A549 (cell line): Measurements from ENCODE around the gene ZSCAN10. TPM values are rescaled to one million over a fixed set of nuclear protein-coding genes. Genes with fewer than 3 reads are reported as not detected.

Source experiments
- ATAC-seq, 2 experiments: fragments of 200-7000 bp in 1 of 2; fragments of >200 bp in 1 of 2; cut with Nextera tagmentation in 1 of 2; cut with Tn5 transposase in 1 of 2; 3 replicates each; pipeline versions ENCODE4 v1.8.0 to v1.9.1; 2018 to 2020; ENCODE audit warnings: mild to moderate bottlenecking in 1 of 2, moderate library complexity in 1 of 2
- CTCF ChIA-PET: fragments of 300-600 bp; sonication (Branson Sonifier 250); formaldehyde crosslinking; extraction: SDS; loops from one replicate; lab custom pipeline; 2021; ENCODE audit warnings: antibody characterized with exemption, inconsistent platforms; lab: Yijun Ruan, JAX
- POLR2A ChIA-PET: fragments of 350-600 bp; formaldehyde crosslinking; extraction: SDS; loops from one replicate; lab custom pipeline; 2021; ENCODE audit warnings: antibody characterized with exemption, inconsistent platforms; lab: Yijun Ruan, JAX
- DNase-seq, 2 experiments: peaks; one replicate each; pipeline versions ENCODE4 v3.0.0 to v3.0.0-alpha.2; 2011 to 2016; ENCODE audit warnings: low read depth in 1 of 2, low spot score in 1 of 2
- FAIRE-seq: peaks from 2 replicates; lab custom pipeline; 2011; peaks lifted over from hg19 to GRCh38; lab: Jason Lieb, UNC
- H3K27ac ChIP-seq, 2 experiments: fragments of >200 bp; sonication (Bioruptor Twin); formaldehyde crosslinking; 3 replicates each; pipeline ENCODE4 v1.5.1; 2016 to 2017
- H3K4me1 ChIP-seq: fragments of >200 bp; sonication (Bioruptor Twin); formaldehyde crosslinking; 3 replicates; pipeline ENCODE4 v1.6.1; 2016
- H3K4me2 ChIP-seq: fragments of >200 bp; sonication (Bioruptor Twin); formaldehyde crosslinking; 3 replicates; pipeline ENCODE4 v1.6.1; 2016
- H3K4me3 ChIP-seq: fragments of >200 bp; sonication (Bioruptor Twin); formaldehyde crosslinking; 3 replicates; pipeline ENCODE4 v1.5.1; 2016
- H3K9me3 ChIP-seq: fragments of >200 bp; sonication (Bioruptor Twin); formaldehyde crosslinking; 3 replicates; pipeline ENCODE4 v1.6.1; 2016
- CHD2 ChIP-seq: fragments of 150-350 bp; IDR thresholded peaks from 2 replicates; pipeline ENCODE4 v1.6.1; 2014; ENCODE audit warnings: low read length; ENCODE audit not compliant: partially characterized antibody
- CHD4 ChIP-seq: fragments of 200-600 bp; sonication (generic); IDR thresholded peaks from 2 replicates; pipeline ENCODE4 v1.6.1; 2016; ENCODE audit warnings: antibody characterized with exemption, mild to moderate bottlenecking, borderline replicate concordance
- CTCF ChIP-seq: fragments of >200 bp; sonication (Bioruptor Twin); formaldehyde crosslinking; IDR thresholded peaks from 3 replicates; pipeline ENCODE4 v1.5.1; 2016
- ESRRA ChIP-seq: fragments of 150-350 bp; IDR thresholded peaks from 2 replicates; pipeline ENCODE4 v1.6.1; 2014; ENCODE audit warnings: mild to moderate bottlenecking, low read length, borderline replicate concordance
- HOXA7 ChIP-seq: fragments of 250-450 bp; sonication (Bioruptor Pico); IDR thresholded peaks from 2 replicates; pipeline ENCODE4 v1.5.0; 2020; ENCODE audit warnings: mild to moderate bottlenecking, moderate library complexity
- JUN ChIP-seq, 2 experiments: fragments of >200 bp; sonication (Bioruptor Twin); formaldehyde crosslinking; IDR thresholded peaks; 2 replicates in 1 of 2; 3 replicates in 1 of 2; pipeline ENCODE4 v1.6.1; 2016 to 2017
- KDM5A ChIP-seq: fragments of 200-600 bp; sonication (generic); IDR thresholded peaks from 2 replicates; pipeline ENCODE4 v1.6.1; 2016; ENCODE audit warnings: antibody characterized with exemption, mild to moderate bottlenecking
- MAZ ChIP-seq: fragments of 150-350 bp; IDR thresholded peaks from 2 replicates; pipeline ENCODE4 v1.6.1; 2014; ENCODE audit warnings: antibody characterized with exemption, low read depth, low read length, borderline replicate concordance
- PBX3 ChIP-seq: IDR thresholded peaks from 2 replicates; pipeline ENCODE4 v1.6.1; 2012
- RAD21 ChIP-seq, 2 experiments: fragments of >200 bp in 1 of 2; sonication (Bioruptor Twin) in 1 of 2; formaldehyde crosslinking in 1 of 2; IDR thresholded peaks in 1 of 2; conservative IDR thresholded peaks in 1 of 2; 2 replicates in 1 of 2; 3 replicates in 1 of 2; pipeline ENCODE4 v1.6.1; 2012 to 2018; ENCODE audit warnings: inconsistent platforms in 1 of 2
- RARB ChIP-seq: fragments of 250-450 bp; sonication (Bioruptor Pico); IDR thresholded peaks from 2 replicates; pipeline ENCODE4 v1.8.0; 2021; ENCODE audit warnings: mild to moderate bottlenecking, moderate library complexity
- REST ChIP-seq: fragments of 200-600 bp; sonication (generic); IDR thresholded peaks from 2 replicates; pipeline ENCODE4 v1.6.1; 2016; ENCODE audit warnings: antibody characterized with exemption, mild to moderate bottlenecking, moderate library complexity
- SMC3 ChIP-seq: fragments of >200 bp; sonication (Bioruptor Twin); formaldehyde crosslinking; IDR thresholded peaks from 3 replicates; pipeline ENCODE4 v1.6.1; 2018; ENCODE audit warnings: inconsistent platforms
- TFCP2L1 ChIP-seq: fragments of 250-450 bp; sonication (Bioruptor Pico); IDR thresholded peaks from 2 replicates; pipeline ENCODE4 v1.5.0; 2021; ENCODE audit warnings: mild to moderate bottlenecking
- TP53 ChIP-seq: fragments of 250-450 bp; sonication (Bioruptor Pico); IDR thresholded peaks from 2 replicates; pipeline ENCODE4 v1.5.0; 2021; ENCODE audit warnings: mild to moderate bottlenecking, moderate library complexity
- ZNF302 ChIP-seq: fragments of 250-450 bp; sonication (Bioruptor Pico); IDR thresholded peaks from 2 replicates; pipeline ENCODE4 v1.9.0; 2021; ENCODE audit warnings: inconsistent platforms, mild to moderate bottlenecking, moderate library complexity
- ZSCAN20 ChIP-seq: fragments of 250-450 bp; sonication (Bioruptor Pico); IDR thresholded peaks from 2 replicates; pipeline ENCODE4 v1.8.0; 2022; ENCODE audit warnings: mild to moderate bottlenecking, moderate library complexity
- WGBS: methylation state at CpG from one replicate; pipeline ENCODE4 v1.1.6; 2017; ENCODE audit errors: missing lambda C conversion rate; 5-methylcytosine and 5-hydroxymethylcytosine counted together
- polyA plus RNA-seq, 4 experiments: library from polyadenylated mRNA; depleted of rRNA in 3 of 4; stranded (reverse); fragments of >200 nt; fragmentation: RNase III in 1 of 4; extraction: RNeasy Plus Mini Kit Qiagen cat#74134 plus additional on column Dnase treatment in 1 of 4; gene quantifications; 2 replicates in 3 of 4; 3 replicates in 1 of 4; pipeline ENCODE4 v1.2.3, GENCODE V29; 2011 to 2017

The ZSCAN10 gene
- polyA plus RNA-seq, 2 of the 4 experiments (the other 2 are of a cell fraction) = 0.08 TPM; not detected in 1

GRCh38 chr16:3088450-3088849 is 10.6 kb downstream of the ZSCAN10 start:
- no peaks in the 10 kb centered on the region for H3K4me1 ChIP-seq
- FAIRE-seq = no peak
- CTCF ChIA-PET = interaction anchor here (0.7 to 4.1 kb wide), 9 partner anchors 8 to 56 kb away, joined by 3 to 29 read pairs (median 5); partner anchors contain the start of gene IL32
- 50% methylated on average over 7 of the region's 7 CpGs for WGBS
- POLR2A ChIA-PET = no interaction called here
- DNase-seq = no peak
- H3K4me2 ChIP-seq = no peak overlapping the region
- no peak for TF ChIP-seq RARB (CRISPR knock-in tag)
- TF ChIP-seq, all 56 proteins: peak for 0
- Histone ChIP-seq H3K27ac (no peak overlapping the region), H3K9me3 (no peaks in the 10 kb centered on the region), H3K4me3 (no peak overlapping the region)
- ATAC-seq = no peak

- ATAC-seq = peak; percentile 64 to 75
Observed at GRCh38 chr16:3087243-3088235, 11.6 kb downstream of the ZSCAN10 start.

More at GRCh38 chr16:3087243-3088235, 11.6 kb downstream of the ZSCAN10 start:
- H3K4me1 ChIP-seq = no peaks in the 10 kb centered on the region
- H3K4me3 ChIP-seq = no peak overlapping the region
- TF ChIP-seq CTCF (peak; percentile 14; the same call in 1 of the 3 replicates), ZSCAN20 (CRISPR knock-in tag) (no peak), SMC3 (0 out of 3 replicates have a peak, but pooled peaks have one; percentile 9), REST (0 out of 2 replicates have a peak, but pooled peaks have one; percentile 25), ESRRA (no peak), CHD2 (no peak), TP53 (CRISPR knock-in tag) (no peak), PBX3 (no peak), KDM5A (no peak), TFCP2L1 (CRISPR knock-in tag) (no peak), JUN (IDR thresholded peaks at IDR 0.05) (no peak), HOXA7 (CRISPR knock-in tag) (no peak), CHD4 (no peak), ZNF302 (no peak), RAD21 (conservative IDR thresholded peaks at IDR 0.05 in 1 of 2, IDR thresholded peaks at IDR 0.05 in 1 of 2) (0 out of 5 replicates have a peak, but pooled peaks of 1 of the 2 experiments have one; percentile 6), MAZ (no peak)
- FAIRE-seq (no peak), DNase-seq (peak in 1 of 2 experiments; percentile 26)
- 79% methylated on average over 16 of the region's 18 CpGs for WGBS
- no peak overlapping the region for H3K27ac ChIP-seq
- ChIA-PET CTCF (interaction anchor here (0.6 to 4.1 kb wide), 11 partner anchors 7 to 92 kb away, joined by 3 to 29 read pairs (median 4); no protein-coding TSS in a partner anchor), POLR2A (interaction anchor here (0.6 kb wide), 1 partner anchor 20 kb away, joined by 5 read pairs; no protein-coding TSS in a partner anchor)
- H3K9me3 ChIP-seq = no peaks in the 10 kb centered on the region
- H3K4me2 ChIP-seq = no peak overlapping the region
